ENCODE results near the gene MARCKS. TPM values are rescaled to one million over a fixed set of nuclear protein-coding genes. Genes with fewer than 3 reads are reported as not detected.

MARCKS gene
- polyA plus RNA-seq, 1 of the 3 experiments (the other 2 are of a cell fraction), result 61.4 TPM

DNA sequence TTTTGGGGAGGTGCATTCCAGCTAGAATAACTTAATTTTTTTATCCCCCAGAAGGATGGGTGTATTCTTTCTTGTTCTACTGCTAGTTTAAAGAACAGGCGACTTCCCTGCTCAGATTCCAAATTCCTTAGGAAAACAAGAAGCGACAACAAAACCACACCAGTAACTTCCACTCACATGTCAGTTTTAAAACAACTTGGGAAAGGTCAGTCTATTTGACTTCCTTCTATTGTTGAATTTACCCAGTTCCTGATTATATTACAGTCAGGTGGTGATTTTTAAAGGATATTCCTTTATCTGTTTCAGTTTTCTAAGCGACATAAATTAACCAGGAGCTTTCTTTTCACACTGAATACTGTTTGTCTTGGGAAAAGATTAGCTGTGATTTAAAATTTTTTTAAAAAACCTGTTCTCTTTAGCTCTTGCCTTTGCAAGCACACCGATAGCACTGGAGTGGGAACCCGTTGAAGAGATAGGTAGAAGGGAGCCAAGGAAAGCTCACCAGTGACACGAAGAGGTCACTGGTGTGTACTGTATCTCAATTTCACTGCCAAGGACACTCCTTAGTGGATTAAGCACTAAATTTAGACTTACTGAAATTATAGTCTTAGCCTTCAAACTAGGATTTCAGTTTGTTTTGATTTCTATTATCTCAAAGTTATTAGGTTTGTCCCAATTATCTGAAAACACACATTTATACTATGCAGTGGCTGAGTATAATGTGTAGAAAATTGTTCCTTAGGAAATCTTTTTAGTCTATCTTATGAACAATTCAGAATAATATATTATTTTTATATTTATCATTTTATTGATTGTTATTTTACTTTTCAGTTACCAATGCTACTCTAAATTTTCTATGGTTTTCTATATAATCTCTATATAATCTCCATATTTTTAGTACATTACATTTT, 22.3 kb downstream of the MARCKS start:
- Histone ChIP-seq H2AFZ (ENCODE audit: low read depth) (peak overlapping the region; percentile 58; the same call in 1 of the 2 replicates), H3K4me1 (ENCODE audit: control insufficient read depth in 1 of 2, insufficient read depth in 2 of 2, low read depth in 1 of 2, low read length in 1 of 2) (peaks cover 0 to 5% of the 10 kb centered on the region in 2 experiments; a peak in 2 of 4 replicates), H3K27ac (ENCODE audit: low read depth in 2 of 2, low read length in 1 of 2) (peak overlapping the region; percentile 63 to 78; a peak in 3 of 4 replicates), H4K20me1 (ENCODE audit: insufficient read depth) (no peaks in the 10 kb centered on the region), H3K36me3 (replicated peaks in 1 of 2; ENCODE audit: control insufficient read depth in 1 of 2, insufficient read depth in 2 of 2, low read length in 1 of 2) (no peaks in the 10 kb centered on the region), H3K9me3 (no peaks in the 10 kb centered on the region), H3K9me2 (no peaks in the 10 kb centered on the region), H3K79me2 (ENCODE audit: insufficient read depth) (no peaks in the 10 kb centered on the region), H3F3A (replicated peaks; ENCODE audit: insufficient read depth) (peaks cover 9% of the 10 kb centered on the region), H3K27me3 (ENCODE audit: insufficient read depth) (no peaks in the 10 kb centered on the region), H3K9ac (peak overlapping the region; percentile 28; the same call in 1 of the 2 replicates), H3K4me3 (ENCODE audit: low read depth in 2 of 2, low read length in 1 of 2) (no peak overlapping the region; a peak in 1 of 4 replicates), H3K4me2 (no peak overlapping the region; the same call in 1 of the 2 replicates)
- ChIA-PET CTCF (interaction anchor here (0.6 to 4.1 kb wide), 34 partner anchors 9 to 1700 kb away, joined by 3 to 35 read pairs (median 4); no protein-coding TSS in a partner anchor), POLR2A (no interaction called here)
- DNase-seq, result peak; percentile 56
- TF ChIP-seq GABPA (IDR thresholded peaks at IDR 0.05; ENCODE audit: low read depth) (no peak), GATA2 (CRISPR knock-in tag; IDR thresholded peaks at IDR 0.05) (no peak), TCF12 (IDR thresholded peaks at IDR 0.05) (no peak), PBX3 (IDR thresholded peaks at IDR 0.05) (no peak), RCOR1 (IDR thresholded peaks at IDR 0.05; ENCODE audit: low read length) (no peak), USF1 (IDR thresholded peaks at IDR 0.05; ENCODE audit: borderline replicate concordance, low read depth) (no peak), NRF1 (IDR thresholded peaks at IDR 0.05; ENCODE audit: low read depth, low read length) (no peak), RAD21 (IDR thresholded peaks at IDR 0.05; ENCODE audit: low read length) (peak; percentile 96), EP300 (IDR thresholded peaks at IDR 0.05; ENCODE audit: borderline replicate concordance in 1 of 2, low read depth in 1 of 2, low read length in 1 of 2) (no peak), FOXM1 (IDR thresholded peaks at IDR 0.05; ENCODE audit: low read depth) (no peak), YY1 (IDR thresholded peaks at IDR 0.05; ENCODE audit: low read depth) (no peak), SIN3A (IDR thresholded peaks at IDR 0.05; ENCODE audit: borderline replicate concordance, low read depth, low read length) (no peak), MXI1 (IDR thresholded peaks at IDR 0.05; ENCODE audit: low read depth, low read length) (no peak), NFIC (IDR thresholded peaks at IDR 0.05; ENCODE audit: borderline replicate concordance) (peak; percentile 30; the same call in 1 of the 2 replicates), POLR2AphosphoS5 (IDR thresholded peaks at IDR 0.05; ENCODE audit: low read depth, low read length) (no peak), RXRA (IDR thresholded peaks at IDR 0.05; ENCODE audit: borderline replicate concordance, low read depth) (no peak), ELF1 (IDR thresholded peaks at IDR 0.05) (no peak), SMC3 (IDR thresholded peaks at IDR 0.05; ENCODE audit: low read depth, low read length) (peak; percentile 84), FOXJ3 (CRISPR knock-in tag; IDR thresholded peaks at IDR 0.05) (no peak)
- TF ChIP-seq, protein P1, sequence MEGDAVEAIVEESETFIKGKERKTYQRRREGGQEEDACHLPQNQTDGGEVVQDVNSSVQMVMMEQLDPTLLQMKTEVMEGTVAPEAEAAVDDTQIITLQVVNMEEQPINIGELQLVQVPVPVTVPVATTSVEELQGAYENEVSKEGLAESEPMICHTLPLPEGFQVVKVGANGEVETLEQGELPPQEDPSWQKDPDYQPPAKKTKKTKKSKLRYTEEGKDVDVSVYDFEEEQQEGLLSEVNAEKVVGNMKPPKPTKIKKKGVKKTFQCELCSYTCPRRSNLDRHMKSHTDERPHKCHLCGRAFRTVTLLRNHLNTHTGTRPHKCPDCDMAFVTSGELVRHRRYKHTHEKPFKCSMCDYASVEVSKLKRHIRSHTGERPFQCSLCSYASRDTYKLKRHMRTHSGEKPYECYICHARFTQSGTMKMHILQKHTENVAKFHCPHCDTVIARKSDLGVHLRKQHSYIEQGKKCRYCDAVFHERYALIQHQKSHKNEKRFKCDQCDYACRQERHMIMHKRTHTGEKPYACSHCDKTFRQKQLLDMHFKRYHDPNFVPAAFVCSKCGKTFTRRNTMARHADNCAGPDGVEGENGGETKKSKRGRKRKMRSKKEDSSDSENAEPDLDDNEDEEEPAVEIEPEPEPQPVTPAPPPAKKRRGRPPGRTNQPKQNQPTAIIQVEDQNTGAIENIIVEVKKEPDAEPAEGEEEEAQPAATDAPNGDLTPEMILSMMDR (IDR thresholded peaks at IDR 0.05), result peak; percentile 89
- TF ChIP-seq, protein P2, sequence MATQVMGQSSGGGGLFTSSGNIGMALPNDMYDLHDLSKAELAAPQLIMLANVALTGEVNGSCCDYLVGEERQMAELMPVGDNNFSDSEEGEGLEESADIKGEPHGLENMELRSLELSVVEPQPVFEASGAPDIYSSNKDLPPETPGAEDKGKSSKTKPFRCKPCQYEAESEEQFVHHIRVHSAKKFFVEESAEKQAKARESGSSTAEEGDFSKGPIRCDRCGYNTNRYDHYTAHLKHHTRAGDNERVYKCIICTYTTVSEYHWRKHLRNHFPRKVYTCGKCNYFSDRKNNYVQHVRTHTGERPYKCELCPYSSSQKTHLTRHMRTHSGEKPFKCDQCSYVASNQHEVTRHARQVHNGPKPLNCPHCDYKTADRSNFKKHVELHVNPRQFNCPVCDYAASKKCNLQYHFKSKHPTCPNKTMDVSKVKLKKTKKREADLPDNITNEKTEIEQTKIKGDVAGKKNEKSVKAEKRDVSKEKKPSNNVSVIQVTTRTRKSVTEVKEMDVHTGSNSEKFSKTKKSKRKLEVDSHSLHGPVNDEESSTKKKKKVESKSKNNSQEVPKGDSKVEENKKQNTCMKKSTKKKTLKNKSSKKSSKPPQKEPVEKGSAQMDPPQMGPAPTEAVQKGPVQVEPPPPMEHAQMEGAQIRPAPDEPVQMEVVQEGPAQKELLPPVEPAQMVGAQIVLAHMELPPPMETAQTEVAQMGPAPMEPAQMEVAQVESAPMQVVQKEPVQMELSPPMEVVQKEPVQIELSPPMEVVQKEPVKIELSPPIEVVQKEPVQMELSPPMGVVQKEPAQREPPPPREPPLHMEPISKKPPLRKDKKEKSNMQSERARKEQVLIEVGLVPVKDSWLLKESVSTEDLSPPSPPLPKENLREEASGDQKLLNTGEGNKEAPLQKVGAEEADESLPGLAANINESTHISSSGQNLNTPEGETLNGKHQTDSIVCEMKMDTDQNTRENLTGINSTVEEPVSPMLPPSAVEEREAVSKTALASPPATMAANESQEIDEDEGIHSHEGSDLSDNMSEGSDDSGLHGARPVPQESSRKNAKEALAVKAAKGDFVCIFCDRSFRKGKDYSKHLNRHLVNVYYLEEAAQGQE (IDR thresholded peaks at IDR 0.05; ENCODE audit: low read depth, low read length), result no peak
- WGBS (ENCODE audit: low lambda C conversion rate), result 24% methylated on average over 6 of the region's 6 CpGs

Data from SK-N-SH (cell line).